Skeletal muscle cell (primary cell): Measurements from ENCODE around the gene BCAS4.
"Not testable (repeated sequence)": the region's sequence is repeated elsewhere in the genome, so short reads cannot be mapped to it uniquely, and the experiment has no call there.

Experiments
- DNase-seq: peaks from one replicate; pipeline ENCODE4 v3.0.0-alpha.2; 2010; ENCODE audit warnings: low read depth
- H3K4me3 ChIP-seq: 2 replicates; pipeline ENCODE4 v1.5.1; 2011; ENCODE audit warnings: low read depth, mild to moderate bottlenecking, control low read depth, low read length, moderate library complexity

BCAS4 gene

GRCh38 chr20:50867805-50868204, 72.9 kb downstream of the BCAS4 start:
- H3K4me3 ChIP-seq = no peak overlapping the region
- no peak for DNase-seq

GRCh38 chr20:50868509-50869495, 73.9 kb downstream of the BCAS4 start:
- no peak overlapping the region for H3K4me3 ChIP-seq
- no peak for DNase-seq

- peak; percentile 18 for DNase-seq
- peak overlapping the region; percentile 15 for H3K4me3 ChIP-seq
Measured at GRCh38 chr20:50870561-50871161, 75.8 kb downstream of the BCAS4 start.

- no peak overlapping the region for H3K4me3 ChIP-seq
- no peak for DNase-seq
Measured at GRCh38 chr20:50872560-50873425, 77.9 kb downstream of the BCAS4 start.

GRCh38 chr20:50873585-50873984, 78.7 kb downstream of the BCAS4 start:
- no peak overlapping the region for H3K4me3 ChIP-seq
- DNase-seq = no peak

- no peak overlapping the region for H3K4me3 ChIP-seq
- DNase-seq = no peak
Measured at GRCh38 chr20:50874111-50874757, 79.4 kb downstream of the BCAS4 start.

GRCh38 chr20:50874758-50875665, 80.2 kb downstream of the BCAS4 start:
- H3K4me3 ChIP-seq = no peak overlapping the region
- no peak for DNase-seq

GRCh38 chr20:50876063-50876685, 81.3 kb downstream of the BCAS4 start:
- DNase-seq = no peak

GRCh38 chr20:50876816-50877215, 82.0 kb downstream of the BCAS4 start:
- no peak for DNase-seq
- no peak overlapping the region for H3K4me3 ChIP-seq

More at GRCh38 chr20:50876063-50876685, 81.3 kb downstream of the BCAS4 start:
- H3K4me3 ChIP-seq = no peak overlapping the region

- no peak for DNase-seq
- no peak overlapping the region for H3K4me3 ChIP-seq
Measured at GRCh38 chr20:50877232-50877743, 82.4 kb downstream of the BCAS4 start.

GRCh38 chr20:50879649-50880550, 85.0 kb downstream of the BCAS4 start:
- H3K4me3 ChIP-seq = no peak overlapping the region
- no peak for DNase-seq

GRCh38 chr20:50881759-50882424, 87.0 kb downstream of the BCAS4 start:
- not testable (repeated sequence) for DNase-seq, H3K4me3 ChIP-seq

GRCh38 chr20:50883856-50884255, 89.0 kb downstream of the BCAS4 start:
- no peak for DNase-seq
- no peak overlapping the region for H3K4me3 ChIP-seq

- no peak overlapping the region for H3K4me3 ChIP-seq
- DNase-seq = no peak
Measured at GRCh38 chr20:50885068-50885467, 90.2 kb downstream of the BCAS4 start.

GRCh38 chr20:50885781-50886180, 90.9 kb downstream of the BCAS4 start:
- H3K4me3 ChIP-seq = no peak overlapping the region
- no peak for DNase-seq

GRCh38 chr20:50886184-50886790, 91.4 kb downstream of the BCAS4 start:
- no peak for DNase-seq

More at GRCh38 chr20:50886184-50886790, 91.4 kb downstream of the BCAS4 start:
- H3K4me3 ChIP-seq = no peak overlapping the region
